C4-2B (cell line): ENCODE measurements around the gene RASA4B.

Experiments used
- ZFX ChIP-seq: fragments of 450-650 bp; IDR thresholded peaks from 2 replicates; pipeline ENCODE4 v1.6.1; 2017
- TF ChIP-seq, protein P1 (sequence below): fragments of 450-650 bp; conservative IDR thresholded peaks from 2 replicates; pipeline ENCODE4 v1.5.1; 2017; ENCODE audit warnings: mild to moderate bottlenecking

GRCh38 chr7:102469351-102469971, 48.1 kb downstream of the RASA4B start:
- TF ChIP-seq, protein P1, sequence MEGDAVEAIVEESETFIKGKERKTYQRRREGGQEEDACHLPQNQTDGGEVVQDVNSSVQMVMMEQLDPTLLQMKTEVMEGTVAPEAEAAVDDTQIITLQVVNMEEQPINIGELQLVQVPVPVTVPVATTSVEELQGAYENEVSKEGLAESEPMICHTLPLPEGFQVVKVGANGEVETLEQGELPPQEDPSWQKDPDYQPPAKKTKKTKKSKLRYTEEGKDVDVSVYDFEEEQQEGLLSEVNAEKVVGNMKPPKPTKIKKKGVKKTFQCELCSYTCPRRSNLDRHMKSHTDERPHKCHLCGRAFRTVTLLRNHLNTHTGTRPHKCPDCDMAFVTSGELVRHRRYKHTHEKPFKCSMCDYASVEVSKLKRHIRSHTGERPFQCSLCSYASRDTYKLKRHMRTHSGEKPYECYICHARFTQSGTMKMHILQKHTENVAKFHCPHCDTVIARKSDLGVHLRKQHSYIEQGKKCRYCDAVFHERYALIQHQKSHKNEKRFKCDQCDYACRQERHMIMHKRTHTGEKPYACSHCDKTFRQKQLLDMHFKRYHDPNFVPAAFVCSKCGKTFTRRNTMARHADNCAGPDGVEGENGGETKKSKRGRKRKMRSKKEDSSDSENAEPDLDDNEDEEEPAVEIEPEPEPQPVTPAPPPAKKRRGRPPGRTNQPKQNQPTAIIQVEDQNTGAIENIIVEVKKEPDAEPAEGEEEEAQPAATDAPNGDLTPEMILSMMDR = no peak
- TF ChIP-seq ZFX = no peak
